ENCODE measurements around the gene ST8SIA6.
A peak's percentile ranks its signal among the peaks of the same experiment; 100 is the strongest.
"Not testable (repeated sequence)": the region's sequence is repeated elsewhere in the genome, so short reads cannot be mapped to it uniquely, and the experiment has no call there.

The ST8SIA6 gene

DNA sequence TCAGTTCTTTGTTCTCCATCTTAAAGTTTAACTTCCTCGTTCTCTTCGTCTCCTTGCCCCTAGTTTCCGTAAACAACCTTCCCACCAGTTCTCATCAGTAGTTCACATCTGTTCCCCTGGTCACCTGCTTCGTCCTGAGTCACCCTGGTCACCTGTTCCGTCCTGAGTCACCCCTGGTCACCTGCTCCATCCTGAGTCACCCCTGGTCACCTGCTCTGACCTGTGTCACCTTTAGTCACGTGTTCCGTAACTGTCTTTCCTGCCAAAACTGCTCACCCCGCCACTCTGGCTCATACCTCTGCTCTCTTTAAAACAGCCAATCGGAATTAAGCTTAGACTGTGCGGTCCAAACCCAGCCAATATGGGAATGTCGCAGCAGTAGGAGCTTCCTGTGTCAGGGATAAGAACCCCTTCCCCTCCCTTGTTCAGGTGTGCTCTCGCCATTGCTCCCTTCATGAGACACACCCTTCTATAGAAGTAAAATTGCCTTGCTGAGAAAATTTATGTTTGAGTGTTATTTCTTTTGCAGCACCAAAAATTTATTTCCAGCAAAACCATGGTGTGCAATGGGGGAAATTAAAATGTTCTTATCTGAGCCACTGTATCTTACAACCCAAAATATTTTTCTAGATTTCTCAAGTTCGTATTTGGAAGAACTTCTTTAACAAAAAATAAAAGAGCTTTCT lies 114.1 kb downstream of the ST8SIA6 start:
- no peak for DNase-seq

GRCh38 chr10:17335065-17335464 lies 119.3 kb downstream of the ST8SIA6 start:
- no peak for DNase-seq

DNA sequence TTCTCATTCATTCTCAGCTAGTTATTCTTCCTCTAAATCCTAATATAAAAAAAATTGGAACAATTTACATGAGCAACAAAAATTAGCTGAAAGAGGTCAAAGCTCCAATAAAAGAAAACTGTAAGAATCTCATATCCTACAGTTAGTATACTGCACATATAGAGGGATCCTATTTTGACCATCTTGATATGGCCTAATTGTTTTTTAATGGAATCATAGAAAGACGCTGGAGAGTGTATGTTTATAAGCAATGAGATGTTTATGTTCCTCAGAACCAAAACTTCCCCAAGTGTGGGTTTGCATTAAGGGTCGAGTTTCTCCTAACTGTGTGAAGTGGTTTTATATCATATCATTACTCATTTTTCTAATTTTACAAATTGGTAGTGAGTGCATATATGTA lies 123.9 kb downstream of the ST8SIA6 start:
- no peak for DNase-seq

- DNase-seq: no peak
Observed at GRCh38 chr10:17326377-17326776, 128.0 kb downstream of the ST8SIA6 start.

- not testable (repeated sequence) for DNase-seq
Observed at GRCh38 chr10:17321957-17322356, 132.4 kb downstream of the ST8SIA6 start.

DNA sequence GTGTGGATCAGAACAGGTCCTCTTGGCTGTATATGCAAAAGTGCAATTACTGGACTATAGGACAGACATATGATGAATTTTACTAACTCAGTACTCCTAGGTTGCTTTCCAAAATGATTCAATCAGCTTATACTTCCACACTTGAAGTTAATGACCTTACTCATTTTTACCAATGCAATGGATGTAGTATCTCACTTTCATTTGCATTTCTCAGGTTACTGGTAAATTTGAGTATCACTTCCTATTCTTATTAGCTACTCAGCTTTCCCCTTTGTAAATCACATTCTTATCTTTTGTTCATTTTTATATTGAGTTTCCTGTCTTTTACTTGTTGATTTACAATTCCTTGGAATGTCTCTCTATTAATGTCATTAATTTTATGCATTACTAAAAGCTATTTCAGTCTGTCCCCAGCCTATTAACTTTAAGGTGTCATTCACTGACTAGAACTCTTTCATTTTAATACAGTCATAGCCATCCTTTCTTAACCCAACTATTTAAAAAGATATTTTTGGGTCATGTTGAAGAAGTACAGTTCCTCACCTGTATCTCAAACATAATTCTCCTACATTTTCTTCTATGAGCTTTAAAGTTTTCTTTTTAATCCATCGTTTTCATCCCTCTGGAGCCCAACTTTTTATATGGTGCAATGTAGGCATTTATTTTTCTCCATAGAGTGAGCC lies 137.8 kb downstream of the ST8SIA6 start:
- no peak for DNase-seq

DNA sequence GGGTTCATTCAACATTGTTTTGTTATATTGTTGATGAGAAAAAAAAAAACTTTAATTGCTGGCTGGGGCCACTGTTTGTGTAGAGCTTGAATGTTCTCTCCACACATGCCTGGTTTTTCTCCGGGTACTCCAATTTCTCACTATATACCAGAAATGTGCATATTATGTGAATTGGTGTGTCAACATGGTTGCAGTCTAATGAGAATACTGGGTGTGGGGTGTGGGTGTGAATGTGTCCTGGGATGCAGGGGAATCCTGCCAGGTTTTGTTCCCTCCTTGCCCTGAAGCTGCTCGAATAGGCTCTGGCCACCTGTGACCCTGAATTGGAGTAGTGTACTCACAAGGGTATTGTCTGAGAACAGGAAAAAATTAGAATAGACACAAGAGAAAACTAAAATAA lies 145.0 kb downstream of the ST8SIA6 start:
- DNase-seq: no peak

GRCh38 chr10:17307123-17307522 lies 147.3 kb downstream of the ST8SIA6 start:
- DNase-seq: no peak

DNA sequence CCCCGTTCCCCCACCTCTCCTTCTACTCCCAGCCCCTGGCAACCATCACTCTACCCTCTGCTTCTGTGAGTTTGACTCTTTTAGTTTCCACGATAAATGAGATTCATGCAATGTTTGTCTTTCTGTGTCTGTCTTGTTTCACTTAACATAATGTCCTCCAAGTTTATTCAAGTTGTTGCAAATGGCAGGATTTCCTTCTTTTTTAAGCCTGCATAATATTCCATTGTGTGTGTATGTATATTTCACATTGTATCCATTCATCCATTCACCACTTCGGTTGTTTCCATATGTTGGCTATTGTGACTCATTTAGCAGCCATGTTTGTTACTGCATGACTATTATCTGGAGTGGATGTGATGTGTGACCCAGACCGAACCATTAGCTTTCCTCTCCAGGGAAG lies 162.0 kb downstream of the ST8SIA6 start:
- no peak for DNase-seq

- DNase-seq: peak; percentile 26
Observed at GRCh38 chr10:17290226-17290625, 164.2 kb downstream of the ST8SIA6 start.

GRCh38 chr10:17289763-17290162 lies 164.6 kb downstream of the ST8SIA6 start:
- no peak for DNase-seq

DNA sequence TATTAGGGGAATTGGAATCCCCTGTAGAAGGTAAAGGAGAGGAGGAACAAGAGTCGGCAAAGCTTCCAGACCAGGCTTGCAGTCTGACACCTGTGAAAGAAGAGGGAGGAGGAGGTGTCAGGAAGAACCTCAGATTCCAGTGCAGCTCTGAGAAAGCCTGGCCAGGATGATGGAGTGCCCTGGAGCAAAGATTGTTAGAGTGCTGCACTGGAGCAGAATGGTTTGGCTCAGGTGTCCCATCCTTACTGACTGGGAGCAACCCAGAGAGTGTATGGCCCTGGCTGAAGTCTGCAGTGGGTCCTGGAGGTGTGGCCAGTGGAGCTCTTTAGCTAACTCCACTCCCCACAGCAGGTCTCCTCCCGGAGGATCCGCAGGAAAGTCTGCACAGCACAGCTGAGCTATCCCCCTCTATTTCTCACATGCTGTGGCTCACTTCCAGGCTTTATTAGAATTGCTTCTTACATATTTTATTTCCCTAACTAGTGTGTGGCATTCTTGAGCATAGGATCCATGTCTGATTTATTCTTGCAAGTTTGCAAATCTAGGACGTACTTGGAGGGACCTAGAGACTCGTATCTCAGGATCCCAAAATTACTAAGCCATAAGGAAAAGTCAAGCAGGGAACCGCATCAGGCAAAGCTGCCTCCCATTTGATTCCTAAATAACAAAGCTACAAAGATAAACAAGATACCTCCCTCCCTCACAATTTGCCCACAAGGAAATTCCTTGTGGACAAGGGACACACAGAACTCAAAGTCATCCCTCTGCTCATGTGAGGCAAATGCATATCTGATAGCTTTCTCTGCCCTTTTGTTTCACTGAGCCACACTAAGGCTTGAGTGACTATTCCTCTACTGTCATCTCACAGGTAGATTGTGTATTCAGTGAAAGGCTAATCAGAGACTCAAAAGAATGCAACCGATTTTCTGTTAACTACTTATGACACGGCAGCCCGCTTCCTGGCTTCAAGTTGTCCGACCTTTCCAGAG lies 167.5 kb downstream of the ST8SIA6 start:
- no peak for DNase-seq

DNA sequence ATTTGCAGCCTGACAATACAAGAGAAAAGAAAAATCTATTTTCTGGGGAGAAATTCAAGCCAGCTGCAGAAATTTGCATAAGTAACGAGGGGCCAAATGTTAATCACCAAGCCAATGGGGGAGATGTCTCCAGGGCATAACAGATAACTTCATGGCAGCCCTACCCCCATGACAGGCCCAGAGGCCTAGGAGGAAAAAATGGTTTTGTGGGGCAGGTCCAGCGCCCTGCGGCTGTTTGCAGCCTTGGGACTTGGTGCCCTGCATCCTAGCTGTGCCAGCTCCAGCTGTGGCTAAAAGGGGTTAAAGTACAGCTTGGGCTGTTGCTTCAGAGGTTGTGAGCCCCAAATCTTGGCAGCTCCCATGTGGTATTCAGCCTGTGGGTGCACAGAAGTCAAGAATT lies 172.1 kb downstream of the ST8SIA6 start:
- no peak for DNase-seq

DNA sequence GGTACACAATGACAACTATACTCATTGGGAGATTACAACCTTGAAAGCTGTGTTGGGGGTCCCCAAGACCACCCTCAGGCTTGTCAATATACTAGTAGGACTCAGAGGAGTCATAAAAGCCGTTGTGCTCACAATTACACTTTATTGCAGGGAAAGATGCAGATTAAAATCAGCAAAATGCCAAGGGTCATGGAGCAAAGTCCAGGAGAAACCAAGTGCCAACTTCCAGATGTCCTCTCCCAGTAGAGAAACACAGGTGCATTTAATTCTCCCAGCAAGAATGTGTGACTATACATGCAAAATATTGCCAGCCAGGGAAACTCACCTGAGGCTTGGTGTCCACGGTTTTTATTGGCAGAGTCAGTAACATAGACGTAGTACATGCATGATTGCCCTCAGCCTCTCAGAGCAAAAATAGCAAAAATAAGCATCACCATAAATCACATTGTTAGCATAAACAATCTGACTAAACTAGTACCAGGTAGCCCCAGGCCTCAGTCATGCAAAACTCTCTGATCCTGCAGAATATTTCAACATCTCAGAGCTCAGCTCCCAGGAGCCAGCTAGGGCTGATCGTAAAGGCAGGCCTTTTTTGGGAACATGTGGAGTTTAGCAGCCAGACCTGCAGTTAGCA lies 175.7 kb downstream of the ST8SIA6 start:
- no peak for DNase-seq

DNA sequence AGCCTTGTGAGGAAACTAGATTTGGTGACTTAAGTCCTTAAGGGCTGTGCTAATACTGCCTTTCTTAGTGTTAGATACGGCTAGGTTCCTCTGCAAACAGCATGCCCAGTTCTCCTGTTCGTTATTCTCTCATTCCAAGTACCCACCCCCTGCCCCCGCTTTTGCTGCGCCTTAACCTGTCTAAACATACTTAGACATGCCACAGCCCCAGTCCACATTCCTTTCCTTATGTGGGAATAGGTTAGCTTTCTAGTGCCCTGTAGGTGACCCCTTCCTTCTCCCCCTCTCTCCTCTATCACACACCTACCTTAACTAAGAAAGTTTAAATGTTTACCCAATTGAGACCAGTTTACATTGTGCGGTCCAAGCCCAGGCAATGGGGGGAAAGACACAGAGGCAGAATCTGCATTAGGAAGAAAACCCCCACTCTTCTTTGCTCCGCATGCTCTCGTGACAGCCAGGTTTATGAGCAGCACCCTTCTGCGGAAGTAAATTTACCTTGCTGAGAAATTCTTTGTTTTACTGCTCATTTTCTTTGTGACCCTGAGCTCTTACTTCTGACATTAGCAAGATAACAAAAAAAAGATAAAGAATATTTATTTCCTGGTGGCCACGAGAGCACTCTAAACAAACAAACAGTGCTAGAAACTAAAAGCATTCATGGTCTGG lies 177.5 kb downstream of the ST8SIA6 start:
- no peak for DNase-seq

DNA sequence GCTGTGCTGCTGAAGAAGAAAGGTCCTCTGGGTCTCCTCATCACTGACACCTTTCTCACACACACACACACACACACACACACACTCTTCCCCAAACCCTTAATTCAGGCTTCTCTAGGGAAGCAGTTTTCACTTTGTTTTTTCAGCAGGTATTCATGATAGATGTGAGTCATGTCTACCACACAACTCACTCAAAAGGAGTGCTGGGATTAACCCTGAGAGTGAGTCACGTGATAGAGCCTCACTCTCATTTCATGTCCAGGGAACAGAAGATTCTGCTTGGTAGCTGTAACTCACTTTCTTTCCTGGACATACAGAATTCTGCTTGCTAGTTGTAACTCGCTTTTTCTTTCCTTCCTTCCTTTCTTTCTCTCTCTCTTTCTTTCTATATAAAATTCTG lies 181.0 kb downstream of the ST8SIA6 start:
- no peak for DNase-seq

- no peak for DNase-seq
Observed at GRCh38 chr10:17272648-17273047, 181.7 kb downstream of the ST8SIA6 start.

Data from CD4-positive, alpha-beta T cell treated with Interleukin-10 for 1 hour (primary cell).